Ovary (tissue), 9 donors: Measurements from ENCODE around the gene DPP4. TPM values are rescaled to one million over a fixed set of nuclear protein-coding genes. Genes with fewer than 3 reads are reported as not detected.

Experiments
- DNase-seq, 5 donors: peaks; one replicate each; pipeline ENCODE4 v3.0.0-alpha.2; 2019 to 2020
- H3K27ac ChIP-seq, 2 donors: fragments of 200-600 bp; one replicate each; pipeline versions ENCODE4 v1.5.1 to v1.8.0; 2019 to 2022
- H3K27me3 ChIP-seq: fragments of 200-600 bp; one replicate; pipeline ENCODE4 v1.8.0; 2022
- H3K36me3 ChIP-seq: fragments of 200-600 bp; sonication (generic); one replicate; pipeline ENCODE4 v1.5.1; 2019
- H3K4me1 ChIP-seq: one replicate; pipeline ENCODE4 v1.8.1; 2013; ENCODE audit warnings: mild to moderate bottlenecking, moderate library complexity; ENCODE audit not compliant: insufficient read depth
- H3K4me3 ChIP-seq: fragments of 200-600 bp; sonication (generic); one replicate; pipeline ENCODE4 v1.5.1; 2017
- H3K9me3 ChIP-seq, 2 donors: fragments of 200-600 bp in 1 of 2; sonication (generic) in 1 of 2; one replicate each; pipeline versions ENCODE4 v1.5.1 to v1.8.1; 2013 to 2019; ENCODE audit warnings: mild to moderate bottlenecking in 1 of 2, moderate library complexity in 1 of 2
- EP300 ChIP-seq: sonication (generic); formaldehyde crosslinking; IDR thresholded peaks from one replicate; pipeline ENCODE4 v1.6.1; 2017; ENCODE audit warnings: antibody characterized with exemption
- POLR2A ChIP-seq: fragments of 450-650 bp; IDR thresholded peaks from one replicate; pipeline ENCODE4 v1.6.1; 2017; ENCODE audit warnings: antibody characterized with exemption, mild to moderate bottlenecking, moderate library complexity
- WGBS, 3 donors: extraction: QIAGEN DNeasy Blood & Tissue Kit in 1 of 3; methylation state at CpG; one replicate each; pipeline versions ENCODE4 v1.1.5 to v1.1.7; 2013 to 2017; 5-methylcytosine and 5-hydroxymethylcytosine counted together
- intact Hi-C, 4 donors: fragments of 100-400 bp; cut with DNase I; formaldehyde crosslinking; loops; one replicate each; pipeline versions ENCODE4 v1.11.0 to v1.15.1; 2022 to 2023
- polyA plus RNA-seq, 2 donors: library from polyadenylated mRNA; stranded (reverse); fragments of 200-250 nt in 1 of 2; fragments of 350-450 nt in 1 of 2; fragmentation: Illumina TruSeq in 1 of 2; extraction: RNeasy Lipid Tissue Mini Kit (QIAGEN cat#74804) in 1 of 2; gene quantifications; one replicate each; pipeline ENCODE4 v1.2.3, GENCODE V29; 2013 to 2014
- total RNA-seq, 7 donors: library from RNA; depleted of rRNA in 2 of 7; stranded (reverse); fragments of >200 nt in 2 of 7; fragmentation: NEBNext Ultra II Directional in 3 of 7; extraction: Animal tissue kit (Norgen Biotek cat#: 25700) in 3 of 7; gene quantifications; one replicate each; pipeline versions ENCODE4 v1.1.0 to v1.2.4, GENCODE V29; 2016 to 2023
- TF ChIP-seq, protein P1 (sequence below), 3 donors: fragments of 450-650 bp in 2 of 3; fragments of 200-600 bp in 1 of 3; IDR thresholded peaks; one replicate each; pipeline versions ENCODE4 v1.5.1 to v1.8.0; 2016 to 2022; ENCODE audit warnings: antibody characterized with exemption in 3 of 3, mild to moderate bottlenecking in 1 of 3
- donor health status: DM: no; HTN: no; CAD: no; lungs with moderate emphysema.
- donor health status: DM: no; HTN: no; CAD: no.
- donor health status: Bipolar disorder and iron deficiency.
- donor health status: DM: yes; HTN: yes; CAD: no.
- donor health status: DM: no; HTN: no; CAD: no.
- donor health status: DM: yes; HTN: yes; CAD: no.

DPP4 gene
- total and polyA plus RNA-seq, 9 donors: 0.71 to 46.6 (median 3.7) TPM

DNA sequence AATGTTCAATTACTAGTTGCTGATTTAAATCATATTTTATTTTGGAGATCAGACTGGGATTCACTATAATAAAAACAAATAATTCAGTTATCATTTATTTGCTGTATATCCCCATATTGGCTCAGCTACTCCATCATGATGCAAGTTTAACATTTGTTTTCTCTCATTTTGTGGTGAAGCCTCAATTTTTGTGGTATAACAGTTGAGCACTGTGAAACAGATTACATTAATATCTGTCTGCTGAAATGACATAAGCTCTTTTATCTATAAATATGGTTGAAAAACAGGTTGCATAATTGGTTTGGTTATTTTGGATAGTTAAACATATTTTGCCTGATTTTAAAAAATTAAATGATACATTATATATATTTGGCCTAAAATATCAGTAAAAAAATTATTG, 67.7 kb downstream of the DPP4 start:
- Histone ChIP-seq H3K27me3 (no peaks in the 10 kb centered on the region), H3K9me3 (no peaks in the 10 kb centered on the region), H3K4me1 (no peaks in the 10 kb centered on the region), H3K4me3 (no peak overlapping the region), H3K36me3 (no peaks in the 10 kb centered on the region), H3K27ac (no peak overlapping the region)
- intact Hi-C loops: loop anchor here in 1 of 4 donors (5.0 kb wide), 1 partner anchor 116 kb away; no protein-coding TSS in a partner anchor
- no peak for DNase-seq
- TF ChIP-seq POLR2A (no peak), EP300 (no peak)
- TF ChIP-seq, protein P1, sequence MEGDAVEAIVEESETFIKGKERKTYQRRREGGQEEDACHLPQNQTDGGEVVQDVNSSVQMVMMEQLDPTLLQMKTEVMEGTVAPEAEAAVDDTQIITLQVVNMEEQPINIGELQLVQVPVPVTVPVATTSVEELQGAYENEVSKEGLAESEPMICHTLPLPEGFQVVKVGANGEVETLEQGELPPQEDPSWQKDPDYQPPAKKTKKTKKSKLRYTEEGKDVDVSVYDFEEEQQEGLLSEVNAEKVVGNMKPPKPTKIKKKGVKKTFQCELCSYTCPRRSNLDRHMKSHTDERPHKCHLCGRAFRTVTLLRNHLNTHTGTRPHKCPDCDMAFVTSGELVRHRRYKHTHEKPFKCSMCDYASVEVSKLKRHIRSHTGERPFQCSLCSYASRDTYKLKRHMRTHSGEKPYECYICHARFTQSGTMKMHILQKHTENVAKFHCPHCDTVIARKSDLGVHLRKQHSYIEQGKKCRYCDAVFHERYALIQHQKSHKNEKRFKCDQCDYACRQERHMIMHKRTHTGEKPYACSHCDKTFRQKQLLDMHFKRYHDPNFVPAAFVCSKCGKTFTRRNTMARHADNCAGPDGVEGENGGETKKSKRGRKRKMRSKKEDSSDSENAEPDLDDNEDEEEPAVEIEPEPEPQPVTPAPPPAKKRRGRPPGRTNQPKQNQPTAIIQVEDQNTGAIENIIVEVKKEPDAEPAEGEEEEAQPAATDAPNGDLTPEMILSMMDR (IDR thresholded peaks at IDR 0.05): no peak

DNA sequence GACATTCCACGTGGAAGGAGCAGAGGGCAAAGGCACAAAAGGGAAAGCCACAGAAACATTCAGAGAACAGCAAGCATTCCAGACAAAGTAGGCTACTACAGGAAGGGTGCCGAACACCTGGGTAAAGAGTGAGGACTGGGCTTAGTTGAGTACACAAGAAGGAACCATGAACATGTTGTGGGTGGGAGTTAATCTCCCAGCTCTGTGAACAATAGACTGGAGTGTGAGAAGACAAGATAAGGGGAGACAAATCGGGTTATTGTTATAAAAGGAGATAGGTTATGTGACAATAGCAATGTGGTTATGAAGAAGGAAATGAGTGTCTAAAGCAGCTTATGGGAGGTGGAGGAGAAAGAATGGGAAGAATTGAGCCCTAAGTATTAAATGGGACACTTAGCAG, 70.0 kb downstream of the DPP4 start:
- no peaks in the 10 kb centered on the region for H3K4me1 ChIP-seq
- no peak overlapping the region for H3K4me3 ChIP-seq
- intact Hi-C loops: no loop called here
- DNase-seq: no peak
- no peak overlapping the region for H3K27ac ChIP-seq
- no peaks in the 10 kb centered on the region for H3K36me3 ChIP-seq
- no peak for TF ChIP-seq EP300
- TF ChIP-seq, protein P1 (IDR thresholded peaks at IDR 0.05): no peak
- no peak for TF ChIP-seq POLR2A
- WGBS, 3 donors: 85 to 90% (median 85%) methylated on average over 3 of the region's 3 CpGs
- H3K27me3 ChIP-seq: no peaks in the 10 kb centered on the region
- no peaks in the 10 kb centered on the region for H3K9me3 ChIP-seq

GRCh38 chr2:162002623-162003235, 71.3 kb downstream of the DPP4 start:
- H3K36me3 ChIP-seq: no peaks in the 10 kb centered on the region
- TF ChIP-seq, protein P1 (IDR thresholded peaks at IDR 0.05): no peak
- no peak for TF ChIP-seq EP300
- no peak for TF ChIP-seq POLR2A
- H3K4me1 ChIP-seq: no peaks in the 10 kb centered on the region
- no peaks in the 10 kb centered on the region for H3K27me3 ChIP-seq
- WGBS, 3 donors: 86 to 90% (median 88%) methylated on average over 7 of the region's 7 CpGs
- H3K9me3 ChIP-seq: no peaks in the 10 kb centered on the region
- H3K27ac ChIP-seq: no peak overlapping the region
- no peak overlapping the region for H3K4me3 ChIP-seq
- DNase-seq: no peak
- intact Hi-C loops: no loop called here

GRCh38 chr2:162000431-162000830, 73.6 kb downstream of the DPP4 start:
- WGBS, 3 donors: 20 to 26% (median 24%) methylated on average over 1 of the region's 1 CpG
- H3K4me1 ChIP-seq: no peaks in the 10 kb centered on the region
- intact Hi-C loops: no loop called here
- no peaks in the 10 kb centered on the region for H3K9me3 ChIP-seq
- no peak overlapping the region for H3K4me3 ChIP-seq
- no peak overlapping the region for H3K27ac ChIP-seq
- no peaks in the 10 kb centered on the region for H3K27me3 ChIP-seq
- TF ChIP-seq, protein P1 (IDR thresholded peaks at IDR 0.05): no peak
- TF ChIP-seq POLR2A (no peak), EP300 (no peak)
- no peaks in the 10 kb centered on the region for H3K36me3 ChIP-seq
- no peak for DNase-seq
